Activated T-cell treated with anti-CD3 and anti-CD28 coated beads, Interleukin-2, amount 50 U/mL, for 1 hour (primary cell): ENCODE data around the gene ATP5ME.

Experiments
- DNase-seq: peaks from one replicate; pipeline ENCODE4 v3.0.0-alpha.2; 2020

ATP5ME gene

DNA sequence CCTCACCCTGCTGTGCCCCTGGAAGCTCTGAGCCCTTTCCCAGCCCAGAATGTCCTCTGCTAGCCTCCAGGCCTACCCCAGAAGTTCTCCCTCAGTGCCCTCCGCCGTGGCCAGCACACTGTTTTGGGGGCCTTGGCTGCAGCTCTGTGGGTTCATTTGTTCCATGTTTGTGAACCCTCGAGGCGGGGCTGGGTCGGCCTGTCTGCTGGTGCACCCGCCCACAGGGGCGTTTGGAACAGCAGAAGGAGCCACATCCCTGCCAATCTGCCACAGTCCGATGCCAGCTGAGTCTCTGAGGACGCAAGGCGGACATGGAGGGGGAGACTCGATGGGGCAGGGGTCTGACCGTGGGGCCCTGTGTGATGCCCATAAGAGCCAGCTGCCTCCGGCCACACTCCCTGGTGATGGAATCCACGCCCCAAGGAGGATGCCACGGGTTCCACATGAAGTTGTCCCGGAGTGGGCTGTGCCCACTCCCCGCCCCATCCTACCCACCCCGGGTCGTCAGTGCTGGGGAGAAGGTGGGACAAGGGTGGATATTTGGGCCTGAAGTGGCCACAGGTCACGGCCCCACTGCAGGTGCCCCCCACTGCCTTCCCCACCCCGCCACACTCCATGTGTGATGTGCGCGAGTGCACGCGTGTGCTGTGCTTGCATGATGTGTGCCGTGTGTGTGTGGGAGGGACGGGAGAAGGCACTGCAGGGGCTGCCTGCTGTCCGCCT lies 7.1 kb downstream of the ATP5ME start:
- DNase-seq: no peak

- DNase-seq: no peak
Observed at GRCh38 chr4:666436-666810, 7.7 kb downstream of the ATP5ME start.

DNA sequence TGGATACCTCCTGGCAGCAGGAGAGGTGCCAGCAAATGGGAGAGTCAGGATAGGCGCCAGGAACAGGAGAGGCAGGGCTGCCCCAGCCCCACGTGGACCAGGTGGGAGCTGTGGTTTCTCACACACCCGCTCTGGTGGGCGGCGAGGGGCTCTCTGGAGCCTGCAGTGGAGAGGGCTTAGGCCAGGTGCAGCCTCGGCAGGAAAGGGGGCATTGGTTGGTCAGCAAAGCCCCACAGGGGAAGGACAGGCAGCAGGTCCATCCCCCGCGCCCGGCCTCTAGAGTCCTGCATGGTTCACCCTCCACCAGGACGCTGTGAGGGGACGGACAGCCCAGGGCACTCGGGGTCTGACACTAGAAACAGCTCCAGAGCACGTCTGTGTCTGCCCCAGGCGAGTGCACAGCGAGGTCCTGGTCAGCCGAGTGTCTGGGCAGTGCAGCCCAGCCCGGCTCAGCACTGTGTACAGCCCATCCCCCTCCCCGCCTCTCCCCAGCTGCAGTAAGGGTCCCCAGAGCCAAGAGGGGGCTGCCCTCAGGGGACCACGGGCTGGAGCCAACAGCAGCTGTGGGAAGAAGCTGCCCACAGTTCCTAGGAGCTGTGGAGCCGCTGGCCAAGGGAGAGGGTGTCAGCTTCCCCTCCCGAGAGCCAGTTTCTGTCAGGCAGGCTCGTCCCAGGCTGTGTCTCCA lies 8.2 kb downstream of the ATP5ME start:
- no peak for DNase-seq

GRCh38 chr4:665381-665750 lies 8.7 kb downstream of the ATP5ME start:
- DNase-seq: no peak

- DNase-seq: no peak
Observed at GRCh38 chr4:664713-665231, 9.3 kb downstream of the ATP5ME start.

DNA sequence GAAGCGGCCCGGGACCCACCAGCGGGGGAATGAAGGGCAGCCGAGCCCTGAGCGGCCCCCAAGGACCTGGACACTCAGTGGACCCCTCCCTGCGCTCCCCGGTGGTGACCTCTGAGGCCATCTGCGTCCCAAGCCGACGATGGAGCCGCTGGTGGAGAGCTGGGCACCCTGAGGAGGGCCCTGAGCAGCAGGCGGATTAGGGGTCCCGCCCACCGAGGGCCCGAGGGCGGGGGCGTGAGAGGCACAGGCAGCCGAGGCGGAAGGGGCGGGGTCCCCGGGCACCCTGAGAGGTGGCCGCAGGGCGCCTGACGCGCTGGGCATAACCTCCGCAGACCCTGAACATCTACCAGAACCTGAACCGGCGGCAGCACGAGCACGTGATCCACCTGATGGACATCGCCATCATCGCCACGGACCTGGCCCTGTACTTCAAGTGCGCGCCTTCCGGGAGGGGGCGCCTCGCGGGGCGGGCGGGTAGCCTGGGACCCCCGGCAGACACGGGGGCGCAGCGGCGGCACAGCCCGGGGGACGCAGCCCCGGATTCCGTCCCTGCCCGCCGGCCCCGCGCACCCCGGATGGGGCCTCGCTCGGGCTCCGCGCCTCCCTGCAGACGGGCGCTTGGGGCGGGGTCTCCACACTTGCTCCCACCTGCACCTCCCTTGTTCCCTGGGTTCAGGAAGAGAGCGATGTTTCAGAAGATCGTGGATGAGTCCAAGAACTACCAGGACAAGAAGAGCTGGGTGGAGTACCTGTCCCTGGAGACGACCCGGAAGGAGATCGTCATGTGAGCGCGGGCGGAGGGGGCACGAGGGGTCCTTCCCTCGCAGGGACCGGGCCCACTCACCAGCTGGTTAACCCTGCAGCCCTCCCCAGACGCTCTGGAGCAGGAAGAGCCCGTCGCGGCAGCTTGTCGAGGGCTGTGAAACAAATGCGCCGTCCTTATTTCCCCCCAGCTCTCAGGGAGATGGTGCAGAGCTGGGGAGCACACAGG lies 10.3 kb downstream of the ATP5ME start:
- DNase-seq: peak; percentile 76

DNA sequence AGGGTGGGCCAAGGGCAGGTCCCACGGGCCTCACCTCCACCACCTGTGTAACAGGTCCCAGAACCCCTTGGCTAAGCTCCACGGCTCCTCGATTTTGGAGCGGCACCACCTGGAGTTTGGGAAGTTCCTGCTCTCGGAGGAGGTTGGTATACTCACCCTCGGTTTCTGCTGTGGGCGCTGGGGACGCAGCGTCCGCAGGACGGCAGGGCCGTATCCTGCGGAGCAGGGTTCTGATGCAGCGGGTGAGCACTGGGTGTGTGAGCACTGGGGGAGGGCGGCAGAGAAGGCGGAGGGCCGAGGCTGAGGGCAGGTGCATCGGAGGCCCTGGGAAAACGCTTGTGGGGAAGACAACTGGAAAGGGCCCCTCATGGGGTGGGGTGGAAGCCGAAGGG lies 11.0 kb downstream of the ATP5ME start:
- no peak for DNase-seq

- no peak for DNase-seq
Observed at GRCh38 chr4:661881-662761, 12.0 kb downstream of the ATP5ME start.

- no peak for DNase-seq
Observed at GRCh38 chr4:661231-661630, 12.8 kb downstream of the ATP5ME start.

- DNase-seq: no peak
Observed at GRCh38 chr4:660401-660800, 13.7 kb downstream of the ATP5ME start.

DNA sequence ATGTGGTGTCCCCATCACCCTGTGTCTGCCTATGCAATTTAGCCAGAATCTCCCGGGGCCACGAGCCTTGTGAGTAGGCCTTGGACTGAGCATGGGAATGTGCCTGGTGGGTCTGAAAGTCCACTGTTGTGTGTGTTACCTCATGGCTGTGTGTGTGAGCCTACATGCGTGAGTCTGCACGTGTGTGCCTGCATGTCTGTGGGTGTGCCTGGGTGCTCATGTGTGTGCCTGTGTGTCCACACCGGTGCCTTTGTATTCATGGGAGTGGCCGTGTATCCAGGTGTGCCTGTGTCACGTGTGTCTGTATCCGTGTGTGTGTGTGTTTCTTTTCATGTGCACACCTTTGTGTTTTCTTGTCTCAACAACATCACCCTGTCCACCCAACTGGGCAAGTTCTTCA lies 14.2 kb downstream of the ATP5ME start:
- DNase-seq: no peak

DNA sequence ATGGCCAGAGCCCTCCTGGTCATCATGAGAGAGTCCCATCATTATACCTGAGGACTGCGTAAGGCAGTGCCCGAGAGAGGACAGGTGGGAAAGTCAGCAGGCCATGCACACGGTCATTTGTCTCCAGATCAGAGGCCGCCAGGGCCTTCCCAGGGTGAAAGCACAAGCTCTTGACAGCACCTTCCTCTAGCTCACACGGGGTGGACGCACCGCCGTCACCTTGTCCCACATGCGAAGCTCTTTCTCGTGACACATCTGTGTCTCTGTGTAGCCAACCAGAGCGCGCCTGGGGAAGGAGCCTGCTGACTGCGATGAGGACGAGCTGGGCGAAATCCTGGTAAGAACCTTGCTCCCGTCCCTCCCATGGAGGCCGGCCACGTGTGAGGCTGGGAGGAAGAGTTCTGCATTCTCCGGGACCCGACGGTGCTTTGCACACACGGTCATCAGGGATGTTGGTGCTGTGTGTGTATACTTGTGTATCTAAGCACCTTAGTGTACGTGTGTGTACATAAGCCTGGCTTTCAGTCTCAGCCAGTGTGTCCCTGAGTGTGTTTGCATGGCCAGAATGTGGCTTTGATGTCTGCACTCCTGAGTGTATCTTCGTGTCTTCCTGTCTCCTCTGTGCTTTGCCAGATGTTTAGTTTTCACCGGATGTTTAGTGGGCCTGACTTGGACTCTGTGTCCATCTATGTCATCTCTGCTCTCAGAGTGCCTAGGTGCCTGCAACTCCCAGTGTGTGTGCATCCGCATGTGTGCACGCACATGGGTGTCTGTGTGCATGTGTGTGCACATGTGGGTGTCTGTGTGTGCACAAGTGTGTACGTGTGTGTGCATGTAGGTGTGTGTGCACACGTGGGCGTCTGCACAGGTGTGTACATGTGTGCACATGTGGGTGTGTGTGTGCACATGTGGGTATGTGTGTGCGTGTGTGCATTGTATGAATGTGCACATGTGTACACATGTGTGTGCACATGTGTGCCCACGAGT lies 15.1 kb downstream of the ATP5ME start:
- no peak for DNase-seq

DNA sequence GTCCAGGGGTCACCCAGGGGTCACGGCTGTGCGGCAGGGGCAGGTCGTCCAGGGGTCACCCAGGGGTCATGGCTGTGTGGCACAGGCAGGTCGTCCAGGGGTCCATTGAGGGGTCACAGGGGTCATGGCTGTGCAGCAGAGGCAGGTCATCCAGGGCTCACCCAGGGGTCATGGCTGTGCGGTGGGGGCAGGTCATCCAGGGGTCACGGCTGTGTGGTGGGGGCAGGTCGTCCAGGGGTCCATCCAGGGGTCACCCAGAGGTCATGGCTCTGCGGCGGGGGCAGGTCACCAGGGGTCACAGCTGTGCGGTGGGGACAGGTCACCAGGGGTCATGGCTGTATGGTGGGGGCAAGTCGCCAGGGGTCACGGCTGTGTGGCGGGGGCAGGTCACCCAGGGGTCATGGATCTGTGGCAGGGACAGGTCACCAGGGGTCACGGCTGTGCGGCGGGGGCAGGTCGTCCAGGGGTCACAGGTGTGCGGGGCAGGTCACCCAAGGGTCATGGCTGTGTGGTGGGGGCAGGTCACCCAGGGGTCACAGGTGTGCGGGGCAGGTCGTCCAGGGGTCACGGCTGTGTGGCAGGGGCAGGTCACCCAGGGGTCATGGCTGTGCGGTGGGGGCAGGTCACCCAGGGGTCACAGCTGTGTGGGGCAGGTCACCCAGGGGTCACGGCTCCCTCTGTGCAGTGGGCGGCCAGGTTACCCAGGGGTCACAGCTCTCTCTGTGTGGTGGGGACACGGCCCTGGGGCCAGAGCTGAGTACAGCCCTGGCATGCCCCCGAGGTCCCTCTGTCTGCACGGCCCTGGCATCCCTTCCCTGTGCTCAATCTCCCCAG lies 16.0 kb downstream of the ATP5ME start:
- no peak for DNase-seq

DNA sequence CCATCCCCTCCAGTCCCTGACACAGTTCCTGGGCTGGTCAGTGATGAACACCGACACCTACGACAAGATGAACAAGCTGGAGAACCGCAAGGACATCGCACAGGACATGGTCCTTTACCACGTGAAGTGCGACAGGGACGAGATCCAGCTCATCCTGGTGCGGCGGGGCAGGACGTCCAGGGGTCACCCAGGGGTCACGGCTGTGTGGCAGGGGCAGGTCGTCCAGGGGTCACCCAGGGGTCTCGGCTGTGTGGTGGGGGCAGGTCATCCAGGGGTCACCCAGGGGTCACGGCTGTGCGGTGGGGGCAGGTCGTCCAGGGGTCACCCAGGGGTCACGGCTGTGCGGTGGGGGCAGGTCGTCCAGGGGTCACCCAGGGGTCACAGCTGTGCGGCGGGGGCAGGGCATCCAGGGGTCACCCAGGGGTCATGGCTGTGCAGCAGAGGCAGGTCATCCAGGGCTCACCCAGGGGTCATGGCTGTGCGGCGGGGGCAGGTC lies 16.7 kb downstream of the ATP5ME start:
- DNase-seq: no peak

- DNase-seq: no peak
Observed at GRCh38 chr4:656436-657337, 17.4 kb downstream of the ATP5ME start.

GRCh38 chr4:655464-656151 lies 18.5 kb downstream of the ATP5ME start:
- DNase-seq: no peak

DNA sequence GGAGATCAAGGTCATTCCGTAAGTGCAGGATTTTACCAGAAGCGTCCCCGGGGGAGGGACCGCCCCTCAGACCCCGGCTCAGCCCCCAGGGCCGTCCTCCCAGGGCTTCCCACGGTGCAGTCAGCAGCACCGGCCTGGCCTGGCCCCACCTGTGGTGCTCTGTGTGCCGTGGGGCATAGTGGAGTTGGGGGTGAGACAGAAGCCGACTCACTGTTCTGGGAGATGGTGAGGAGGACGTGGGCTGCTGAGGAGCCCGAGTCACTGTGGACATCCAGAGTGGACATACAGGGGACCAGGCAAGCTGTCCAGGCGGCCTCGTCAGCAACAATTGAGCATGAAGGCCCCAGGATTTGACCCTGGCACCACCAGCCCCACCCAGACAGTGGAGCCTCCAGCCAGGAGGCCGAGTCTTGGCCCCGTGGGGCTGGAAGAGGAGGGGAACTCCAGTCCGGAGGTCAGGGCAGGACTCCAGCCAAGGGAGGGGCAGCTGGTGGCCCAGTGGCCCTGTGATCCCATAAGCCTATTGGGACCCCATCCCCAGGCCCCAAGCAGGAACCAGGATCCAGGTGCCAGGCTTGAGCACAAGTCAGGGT lies 19.1 kb downstream of the ATP5ME start:
- DNase-seq: no peak

- DNase-seq: no peak
Observed at GRCh38 chr4:654503-654845, 19.6 kb downstream of the ATP5ME start.
